ENCODE measurements around the gene HBG2.

- TF ChIP-seq CTCF (IDR thresholded peaks at IDR 0.05; ENCODE audit: control extremely low read depth in 1 of 3, insufficient read depth in 1 of 3, low read depth in 1 of 3, low read length in 3 of 3) (no peak), MAX (IDR thresholded peaks at IDR 0.05) (no peak), MAFK (IDR thresholded peaks at IDR 0.05; ENCODE audit: low read depth, low read length) (no peak), ZNF274 (IDR thresholded peaks at IDR 0.05; ENCODE audit: borderline replicate concordance, extremely low read depth, low read length) (no peak), NRF1 (IDR thresholded peaks at IDR 0.05; ENCODE audit: low read depth, low read length) (no peak), ATF2 (IDR thresholded peaks at IDR 0.05; ENCODE audit: low read length) (no peak), POLR2A (IDR thresholded peaks at IDR 0.05; ENCODE audit: control extremely low read depth in 1 of 2, low read depth in 2 of 2, low read length in 2 of 2) (no peak)
These were observed 51.2 kb downstream of the HBG2 start for GRCh38 chr11:5203366-5203765.
